Tibial nerve (tissue), 4 donors: ENCODE measurements around the gene CELF1. TPM values are rescaled to one million over a fixed set of nuclear protein-coding genes. Genes with fewer than 3 reads are reported as not detected.

ENCODE experiments used
- DNase-seq, 2 donors: peaks; one replicate each; pipeline ENCODE4 v3.0.0-alpha.2; 2019; ENCODE audit warnings: low spot score in 2 of 2
- H3K27ac ChIP-seq, 4 donors: fragments of 200-600 bp; sonication (generic) in 3 of 4; one replicate each; pipeline ENCODE4 v1.5.1; 2017 to 2019; ENCODE audit warnings: mild to moderate bottlenecking in 1 of 4
- H3K27me3 ChIP-seq, 2 donors: fragments of 200-600 bp; sonication (generic) in 1 of 2; one replicate each; pipeline versions ENCODE4 v1.5.1 to v1.6.0; 2017 to 2019
- H3K36me3 ChIP-seq, 3 donors: fragments of 200-600 bp; sonication (generic); one replicate each; pipeline ENCODE4 v1.5.1; 2018 to 2019
- H3K4me1 ChIP-seq, 4 donors: fragments of 200-600 bp; sonication (generic) in 3 of 4; one replicate each; pipeline ENCODE4 v1.5.1; 2017 to 2019
- H3K4me3 ChIP-seq, 4 donors: fragments of 200-600 bp; sonication (generic) in 3 of 4; one replicate each; pipeline ENCODE4 v1.5.1; 2017 to 2019; ENCODE audit warnings: mild to moderate bottlenecking in 1 of 4, moderate library complexity in 1 of 4
- H3K9me3 ChIP-seq, 4 donors: fragments of 200-600 bp; sonication (generic) in 3 of 4; one replicate each; pipeline ENCODE4 v1.5.1; 2017 to 2019
- CTCF ChIP-seq, 5 experiments: fragments of 200-600 bp in 3 of 5; fragments of 450-650 bp in 2 of 5; sonication (generic) in 3 of 5; IDR thresholded peaks; one replicate each; pipeline ENCODE4 v1.5.1; 2016 to 2019; ENCODE audit warnings: antibody characterized with exemption in 5 of 5, mild to moderate bottlenecking in 3 of 5, moderate library complexity in 2 of 5
- EP300 ChIP-seq, 2 donors: sonication (generic); formaldehyde crosslinking; IDR thresholded peaks; one replicate each; pipeline ENCODE4 v1.6.1; 2017; ENCODE audit warnings: antibody characterized with exemption in 2 of 2, mild to moderate bottlenecking in 1 of 2
- POLR2A ChIP-seq, 2 donors: fragments of 450-650 bp; IDR thresholded peaks; one replicate each; pipeline ENCODE4 v1.6.1; 2017; ENCODE audit warnings: antibody characterized with exemption in 2 of 2, mild to moderate bottlenecking in 2 of 2, moderate library complexity in 2 of 2
- WGBS, 2 donors: methylation state at CpG; one replicate each; pipeline ENCODE4 v1.1.5; 2018; 5-methylcytosine and 5-hydroxymethylcytosine counted together
- total RNA-seq, 4 donors: library from RNA; depleted of rRNA; stranded (reverse); fragments of >200 nt; gene quantifications; one replicate each; pipeline ENCODE4 v1.1.0, GENCODE V29; 2016

The CELF1 gene
- total RNA-seq, 4 donors from 2014 or later, result 70.3 to 144 (median 127) TPM

GRCh38 chr11:47448566-47449427, 104.1 kb downstream of the CELF1 start, which contains the start of gene RAPSN:
TSS of gene RAPSN (minus strand) at chr11:47449136. CDS start at chr11:47448964, 172 bp downstream.
- TF ChIP-seq POLR2A (IDR thresholded peaks at IDR 0.05) (no peak), CTCF (IDR thresholded peaks at IDR 0.05) (no peak), EP300 (IDR thresholded peaks at IDR 0.05) (no peak)
- no peaks in the 10 kb centered on the region for H3K36me3 ChIP-seq
- H3K27ac ChIP-seq, result peak within 1 kb of the TSS in 1 of 4 donors; percentile 0
- H3K4me3 ChIP-seq, result no peak within 1 kb of the TSS
- no peaks in the 10 kb centered on the region for H3K27me3 ChIP-seq
- no peaks in the 10 kb centered on the region for H3K4me1 ChIP-seq
- DNase-seq, result no peak
- no peaks in the 10 kb centered on the region for H3K9me3 ChIP-seq
- 82 to 90% methylated on average over 16 to 28 of the region's 32 CpGs for WGBS, 2 donors

- no peaks in the 10 kb centered on the region for H3K36me3 ChIP-seq
- H3K4me1 ChIP-seq, result no peaks in the 10 kb centered on the region
- H3K9me3 ChIP-seq, result no peaks in the 10 kb centered on the region
- TF ChIP-seq POLR2A (IDR thresholded peaks at IDR 0.05), result no peak
- TF ChIP-seq EP300 (IDR thresholded peaks at IDR 0.05), result no peak
- TF ChIP-seq CTCF (IDR thresholded peaks at IDR 0.05), result no peak
- 92 to 96% methylated on average over 10 to 11 of the region's 12 CpGs for WGBS, 2 donors
- no peak overlapping the region for H3K27ac ChIP-seq
- H3K27me3 ChIP-seq, result no peaks in the 10 kb centered on the region
- no peak for DNase-seq
- H3K4me3 ChIP-seq, result no peak overlapping the region
These were observed 105.0 kb downstream of the CELF1 start for GRCh38 chr11:47447906-47448305.

- H3K9me3 ChIP-seq, result no peaks in the 10 kb centered on the region
- 91% methylated on average over 9 of the region's 9 CpGs for WGBS, 2 donors
- DNase-seq, result no peak
- H3K27ac ChIP-seq, result no peak overlapping the region
- no peak for TF ChIP-seq EP300 (IDR thresholded peaks at IDR 0.05)
- TF ChIP-seq POLR2A (IDR thresholded peaks at IDR 0.05), result no peak
- no peak for TF ChIP-seq CTCF (IDR thresholded peaks at IDR 0.05)
- no peak overlapping the region for H3K4me3 ChIP-seq
- no peaks in the 10 kb centered on the region for H3K27me3 ChIP-seq
- H3K36me3 ChIP-seq, result no peaks in the 10 kb centered on the region
- no peaks in the 10 kb centered on the region for H3K4me1 ChIP-seq
These were observed 106.1 kb downstream of the CELF1 start for GRCh38 chr11:47446833-47447232.

- no peak for TF ChIP-seq POLR2A (IDR thresholded peaks at IDR 0.05)
- TF ChIP-seq EP300 (IDR thresholded peaks at IDR 0.05), result no peak
- Histone ChIP-seq H3K27ac (no peak overlapping the region), H3K4me3 (no peak overlapping the region), H3K9me3 (no peaks in the 10 kb centered on the region), H3K36me3 (no peaks in the 10 kb centered on the region), H3K27me3 (no peaks in the 10 kb centered on the region), H3K4me1 (no peaks in the 10 kb centered on the region)
- DNase-seq, result no peak
- 91 to 92% methylated on average over 4 of the region's 4 CpGs for WGBS, 2 donors
These were observed 107.1 kb downstream of the CELF1 start for GRCh38 chr11:47445840-47446239.

- no peak for DNase-seq
- Histone ChIP-seq H3K9me3 (no peaks in the 10 kb centered on the region), H3K4me1 (no peaks in the 10 kb centered on the region), H3K27ac (no peak overlapping the region), H3K36me3 (no peaks in the 10 kb centered on the region), H3K4me3 (no peak overlapping the region), H3K27me3 (no peaks in the 10 kb centered on the region)
- 83% methylated on average over 3 of the region's 3 CpGs for WGBS, 2 donors
- no peak for TF ChIP-seq CTCF (IDR thresholded peaks at IDR 0.05)
- TF ChIP-seq EP300 (IDR thresholded peaks at IDR 0.05), result no peak
- no peak for TF ChIP-seq POLR2A (IDR thresholded peaks at IDR 0.05)
These were observed 109.1 kb downstream of the CELF1 start for GRCh38 chr11:47443817-47444216.
